A549 treated with GW870086 at 1 μM for 4 hours (cell line): ENCODE measurements around the gene SEC61B. TPM values are rescaled to one million over a fixed set of nuclear protein-coding genes. Genes with fewer than 3 reads are reported as not detected.

Experiments
- total RNA-seq: library from RNA; stranded (reverse); fragments of 200-300 nt; extraction: Qiagen RNA extraction; gene quantifications from 5 replicates; pipeline ENCODE4 v1.2.3, GENCODE V29; 2022; ENCODE audit warnings: low read depth

Gene SEC61B
- 292 to 337 TPM (median 326 TPM) in 5 replicates for total RNA-seq

GRCh38 chr9:99221621-99222415 lies at the start of gene SEC61B, which contains the start of gene ALG2:
SEC61B (plus strand) TSS chr9:99222282; CDS start chr9:99222364, 82 bp downstream.
ALG2 (minus strand) TSS chr9:99221942; CDS start chr9:99221894, 48 bp downstream.

Other genes starting within 250 kb of the SEC61B start
- gene TGFBR1, start 117.2 kb upstream of the SEC61B start, total RNA-seq = 36.7 to 77.5 TPM (median 69.8 TPM) in 5 replicates
- gene ALG2, start 340 bp upstream of the SEC61B start, total RNA-seq = 46.5 to 51.8 TPM (median 48.7 TPM) in 5 replicates